Measurements from ENCODE around the gene IMMP2L. TPM values are rescaled to one million over a fixed set of nuclear protein-coding genes. Genes with fewer than 3 reads are reported as not detected.

Gene IMMP2L
- total and polyA plus RNA-seq, 2 of the 4 experiments (the other 2 are of a cell fraction), result 5.8 to 9.3 TPM

- no peaks in the 10 kb centered on the region for H3K9me3 ChIP-seq (ENCODE audit: control insufficient read depth, insufficient read depth, low read length)
- no peak overlapping the region for H3K18ac ChIP-seq (ENCODE audit: low read depth, low read length)
- no peaks in the 10 kb centered on the region for H3K27me3 ChIP-seq (ENCODE audit: control insufficient read depth, insufficient read depth, low read length)
- H2BK15ac ChIP-seq (ENCODE audit: low read depth, low read length), result no peak overlapping the region
- no TSS peak for BruUV-seq (replicated peaks)
- no peak for TF ChIP-seq MXI1 (IDR thresholded peaks at IDR 0.05; ENCODE audit: borderline replicate concordance, low read depth, low read length)
- no peak for TF ChIP-seq ELK1 (IDR thresholded peaks at IDR 0.05; ENCODE audit: borderline replicate concordance, low read depth, low read length)
- no peak for TF ChIP-seq NFE2L2 (IDR thresholded peaks at IDR 0.05; ENCODE audit: low read depth, low read length)
- TF ChIP-seq CHD1 (IDR thresholded peaks at IDR 0.05; ENCODE audit: low read depth, low read length), result no peak
- no peak for TF ChIP-seq SMC3 (IDR thresholded peaks at IDR 0.05; ENCODE audit: low read depth, low read length)
- no peak for TF ChIP-seq CTCF (conservative IDR thresholded peaks at IDR 0.05; ENCODE audit: low read depth, low read length)
- no peak for TF ChIP-seq CEBPB (IDR thresholded peaks at IDR 0.05; ENCODE audit: low read depth, low read length)
- TF ChIP-seq MAZ (IDR thresholded peaks at IDR 0.05; ENCODE audit: borderline replicate concordance, low read depth, low read length), result no peak
- TF ChIP-seq MAFK (IDR thresholded peaks at IDR 0.05; ENCODE audit: low read depth, low read length), result no peak
- TF ChIP-seq POLR2A (IDR thresholded peaks at IDR 0.05; ENCODE audit: low read depth, low read length), result no peak
- no peak for TF ChIP-seq RAD21 (IDR thresholded peaks at IDR 0.05; ENCODE audit: low read length)
- TF ChIP-seq USF2 (IDR thresholded peaks at IDR 0.05; ENCODE audit: low read depth, low read length), result no peak
- TF ChIP-seq RFX5 (IDR thresholded peaks at IDR 0.05; ENCODE audit: low read depth, low read length), result no peak
- TF ChIP-seq RCOR1 (IDR thresholded peaks at IDR 0.05; ENCODE audit: insufficient replicate concordance, low read length), result no peak
- no peak for TF ChIP-seq FOS (IDR thresholded peaks at IDR 0.05; ENCODE audit: low read depth, low read length)
- no peak for TF ChIP-seq BHLHE40 (IDR thresholded peaks at IDR 0.05; ENCODE audit: low read depth, low read length)
- no peak overlapping the region for H2AFZ ChIP-seq (replicated peaks; ENCODE audit: low read length, poor library complexity)
- H4K20me1 ChIP-seq (ENCODE audit: insufficient read depth, low read length), result no peaks in the 10 kb centered on the region
- DNase-seq (no peak), ATAC-seq (ENCODE audit: low read depth) (no peak)
- H3K9ac ChIP-seq (ENCODE audit: low read depth, low read length), result no peak overlapping the region
- dilution Hi-C loops (cut with HindIII; ENCODE audit: low sequenced_read_pairs, unreplicated experiment) (no loop called here), in situ Hi-C loops (cut with MboI; ENCODE audit: low sequenced_read_pairs) (no loop called here), intact Hi-C loops (cut with micrococcal nuclease) (no loop called here)
- H2AK5ac ChIP-seq (ENCODE audit: low read depth, low read length), result no peak overlapping the region
- H4K91ac ChIP-seq (ENCODE audit: insufficient read depth, low read depth, low read length), result no peak overlapping the region
- no peak overlapping the region for H3K23ac ChIP-seq (ENCODE audit: low read depth, low read length)
- H3K4me3 ChIP-seq (ENCODE audit: insufficient read depth, low read depth, low read length), result no peak overlapping the region
- no peak overlapping the region for H2AK9ac ChIP-seq (replicated peaks; ENCODE audit: low read depth, low read length, poor library complexity)
- no peak overlapping the region for H3K27ac ChIP-seq (ENCODE audit: insufficient read depth, low read length)
- H2BK20ac ChIP-seq (ENCODE audit: low read depth, low read length), result no peak overlapping the region
- WGBS, 2 experiments (ENCODE audit: extremely low coverage in 2 of 2, insufficient read length in 1 of 2), result no CpG with 5 or more reads among the region's 1 CpG
- no peaks in the 10 kb centered on the region for H3K79me1 ChIP-seq (ENCODE audit: low read depth in 1 of 2, low read length in 2 of 2)
- ChIA-PET POLR2A (ENCODE audit: unreplicated experiment) (no interaction called here), CTCF (no interaction called here)
- H3K4me2 ChIP-seq (ENCODE audit: low read depth, low read length), result no peak overlapping the region
- no peaks in the 10 kb centered on the region for H3K36me3 ChIP-seq (ENCODE audit: control insufficient read depth, insufficient read depth, low read length)
- H4K5ac ChIP-seq (ENCODE audit: low read depth, low read length), result no peak overlapping the region
- no peak overlapping the region for H2BK120ac ChIP-seq (ENCODE audit: low read depth, low read length)
- no peak overlapping the region for H3K56ac ChIP-seq (ENCODE audit: extremely low read depth, insufficient read depth, low read length)
- H2BK5ac ChIP-seq (ENCODE audit: low read depth, low read length, poor library complexity, severe bottlenecking), result no peak overlapping the region
- no peak overlapping the region for H3K14ac ChIP-seq (replicated peaks; ENCODE audit: low read depth, low read length)
- H3K4ac ChIP-seq (ENCODE audit: low read depth, low read length), result no peak overlapping the region
- no peak overlapping the region for H4K8ac ChIP-seq (ENCODE audit: low read depth in 2 of 2, low read length in 2 of 2)
- H3K4me1 ChIP-seq (ENCODE audit: control insufficient read depth, insufficient read depth, low read length), result no peaks in the 10 kb centered on the region
- H3K9me1 ChIP-seq (ENCODE audit: insufficient read depth, low read length), result no peaks in the 10 kb centered on the region; the same call in 1 of the 2 replicates
Measured at GRCh38 chr7:111371437-111371836, 190.9 kb downstream of the IMMP2L start.
